PFSK-1 (cell line): Measurements from ENCODE around the gene NCSTN.

Experiments
- FOXP2 ChIP-seq: optimal IDR thresholded peaks from 2 replicates; pipeline ENCODE3; 2011; ENCODE audit warnings: borderline replicate concordance, control low read depth, inconsistent platforms; ENCODE audit not compliant: insufficient read depth; ENCODE audit errors: extremely low read length, extremely low read depth
- POLR2AphosphoS5 ChIP-seq: IDR thresholded peaks from 2 replicates; pipeline ENCODE4 v1.6.1; 2012; ENCODE audit warnings: low read depth, mild to moderate bottlenecking, control low read depth, low read length, moderate library complexity
- REST ChIP-seq, 2 experiments: IDR thresholded peaks; 2 replicates each; pipeline versions ENCODE4 v1.6.1 to v1.8.0; 2011 to 2012; ENCODE audit warnings: low read depth in 2 of 2, low read length in 2 of 2, control low read depth in 1 of 2, inconsistent platforms in 1 of 2, mild to moderate bottlenecking in 1 of 2, moderate library complexity in 1 of 2; ENCODE audit not compliant: insufficient read depth in 1 of 2
- SIN3A ChIP-seq: IDR thresholded peaks from 2 replicates; pipeline ENCODE4 v1.6.1; 2012; ENCODE audit warnings: mild to moderate bottlenecking, low read length, moderate library complexity, borderline replicate concordance; ENCODE audit not compliant: insufficient read depth
- TAF1 ChIP-seq: IDR thresholded peaks from 2 replicates; pipeline ENCODE4 v1.6.1; 2012; ENCODE audit warnings: low read length, control low read depth, borderline replicate concordance; ENCODE audit not compliant: insufficient read depth

Gene NCSTN

GRCh38 chr1:160354388-160354985 lies 11.3 kb downstream of the NCSTN start:
- TF ChIP-seq REST (IDR thresholded peaks at IDR 0.05; ENCODE audit: insufficient read depth in 1 of 2, low read depth in 2 of 2, low read length in 2 of 2), result no peak
- no peak for TF ChIP-seq TAF1

- TF ChIP-seq TAF1, result no peak
- TF ChIP-seq POLR2AphosphoS5, result no peak
- no peak for TF ChIP-seq SIN3A
- TF ChIP-seq REST (IDR thresholded peaks at IDR 0.05; ENCODE audit: insufficient read depth in 1 of 2, low read depth in 2 of 2, low read length in 2 of 2), result no peak
- no peak for TF ChIP-seq FOXP2
These were observed 14.3 kb downstream of the NCSTN start for GRCh38 chr1:160357286-160358002.

- no peak for TF ChIP-seq SIN3A
- no peak for TF ChIP-seq FOXP2
- no peak for TF ChIP-seq REST (IDR thresholded peaks at IDR 0.05; ENCODE audit: insufficient read depth in 1 of 2, low read depth in 2 of 2, low read length in 2 of 2)
- TF ChIP-seq TAF1, result no peak
- no peak for TF ChIP-seq POLR2AphosphoS5
These were observed 14.9 kb downstream of the NCSTN start for GRCh38 chr1:160358073-160358472.

GRCh38 chr1:160359559-160360226 lies 16.5 kb downstream of the NCSTN start:
- TF ChIP-seq TAF1 (no peak), FOXP2 (no peak), REST (IDR thresholded peaks at IDR 0.05; ENCODE audit: insufficient read depth in 1 of 2, low read depth in 2 of 2, low read length in 2 of 2) (no peak), POLR2AphosphoS5 (no peak), SIN3A (no peak)
